Loucy (cell line): ENCODE results near the gene NRG3.

Experiments
- H2AFZ ChIP-seq: fragments of 200-600 bp; sonication (generic); 2 replicates; pipeline ENCODE4 v1.6.0; 2016; ENCODE audit warnings: antibody characterized with exemption, mild to moderate bottlenecking, low read length, moderate library complexity
- H3F3A ChIP-seq: fragments of 200-600 bp; 2 replicates; pipeline ENCODE4 v1.6.0; 2016; ENCODE audit warnings: antibody characterized with exemption, low read depth, mild to moderate bottlenecking
- H3K27me3 ChIP-seq: fragments of 200-600 bp; sonication (generic); 2 replicates; pipeline ENCODE4 v1.6.1; 2014; ENCODE audit warnings: low read length, mild to moderate bottlenecking; ENCODE audit not compliant: insufficient read depth, poor library complexity, severe bottlenecking
- H3K36me3 ChIP-seq: fragments of 200-600 bp; sonication (generic); 2 replicates; pipeline ENCODE4 v1.6.1; 2016; ENCODE audit warnings: low read length; ENCODE audit not compliant: insufficient read depth
- H3K4me1 ChIP-seq: fragments of 200-600 bp; sonication (generic); 2 replicates; pipeline ENCODE4 v1.5.1; 2014; ENCODE audit warnings: low read length, mild to moderate bottlenecking; ENCODE audit not compliant: insufficient read depth, poor library complexity, severe bottlenecking
- H3K4me2 ChIP-seq: fragments of 200-600 bp; sonication (generic); 2 replicates; pipeline ENCODE4 v1.6.0; 2014; ENCODE audit warnings: antibody characterized with exemption, low read length, low read depth, mild to moderate bottlenecking; ENCODE audit not compliant: poor library complexity, severe bottlenecking
- H3K4me3 ChIP-seq: fragments of 200-600 bp; sonication (generic); 2 replicates; pipeline ENCODE4 v1.5.1; 2014; ENCODE audit warnings: low read length, mild to moderate bottlenecking, mixed read lengths; ENCODE audit not compliant: poor library complexity, severe bottlenecking
- H3K79me2 ChIP-seq: fragments of 200-600 bp; sonication (generic); 2 replicates; pipeline ENCODE4 v1.6.1; 2014; ENCODE audit warnings: low read length; ENCODE audit not compliant: insufficient read depth
- H3K9ac ChIP-seq: fragments of 200-600 bp; sonication (generic); 2 replicates; pipeline ENCODE4 v1.6.0; 2014; ENCODE audit warnings: mild to moderate bottlenecking, low read depth, low read length, moderate library complexity; ENCODE audit not compliant: poor library complexity, severe bottlenecking
- H3K9me2 ChIP-seq: fragments of 200-600 bp; sonication (generic); replicated peaks from 2 replicates; pipeline ENCODE4 v1.6.1; 2016; ENCODE audit warnings: low read depth, low read length, mixed read lengths
- H3K9me3 ChIP-seq: fragments of 200-600 bp; sonication (generic); 2 replicates; pipeline ENCODE4 v1.6.1; 2014; ENCODE audit warnings: mild to moderate bottlenecking, antibody characterized with exemption, low read length, low read depth; ENCODE audit not compliant: insufficient read depth
- H4K20me1 ChIP-seq: fragments of 200-600 bp; sonication (generic); 2 replicates; pipeline ENCODE4 v1.6.0; 2014; ENCODE audit warnings: antibody characterized with exemption, low read length, mild to moderate bottlenecking; ENCODE audit not compliant: insufficient read depth, poor library complexity, severe bottlenecking
- CTCF ChIP-seq: fragments of 200-600 bp; sonication (generic); conservative IDR thresholded peaks from 2 replicates; pipeline ENCODE4 v1.5.1; 2014; ENCODE audit warnings: mild to moderate bottlenecking, antibody characterized with exemption, low read length
- EZH2phosphoT487 ChIP-seq: fragments of 200-600 bp; IDR thresholded peaks from 2 replicates; pipeline ENCODE4 v1.6.1; 2018; ENCODE audit warnings: antibody characterized with exemption, mild to moderate bottlenecking, moderate library complexity, borderline replicate concordance

NRG3 gene

GRCh38 chr10:82890573-82890972 is 1015.6 kb downstream of the NRG3 start:
- no peaks in the 10 kb centered on the region for H3K36me3 ChIP-seq
- H3F3A ChIP-seq = no peaks in the 10 kb centered on the region
- H4K20me1 ChIP-seq = no peaks in the 10 kb centered on the region
- H3K9me3 ChIP-seq = no peaks in the 10 kb centered on the region
- H3K4me2 ChIP-seq = no peak overlapping the region
- H3K9me2 ChIP-seq = no peaks in the 10 kb centered on the region
- no peaks in the 10 kb centered on the region for H3K79me2 ChIP-seq
- no peak for TF ChIP-seq EZH2phosphoT487
- H3K4me3 ChIP-seq = no peak overlapping the region
- no peak overlapping the region for H3K9ac ChIP-seq
- no peak overlapping the region for H2AFZ ChIP-seq
- no peaks in the 10 kb centered on the region for H3K4me1 ChIP-seq
- no peaks in the 10 kb centered on the region for H3K27me3 ChIP-seq

- no peaks in the 10 kb centered on the region for H3K4me1 ChIP-seq
- H3K9ac ChIP-seq = no peak overlapping the region
- H3K9me2 ChIP-seq = no peaks in the 10 kb centered on the region
- no peaks in the 10 kb centered on the region for H4K20me1 ChIP-seq
- no peaks in the 10 kb centered on the region for H3K9me3 ChIP-seq
- H3F3A ChIP-seq = no peaks in the 10 kb centered on the region
- H3K4me3 ChIP-seq = no peak overlapping the region
- TF ChIP-seq CTCF (no peak), EZH2phosphoT487 (no peak)
- H3K4me2 ChIP-seq = no peak overlapping the region
- no peaks in the 10 kb centered on the region for H3K27me3 ChIP-seq
- no peaks in the 10 kb centered on the region for H3K79me2 ChIP-seq
- H3K36me3 ChIP-seq = no peaks in the 10 kb centered on the region
- no peak overlapping the region for H2AFZ ChIP-seq
These were observed 1033.1 kb downstream of the NRG3 start for GRCh38 chr10:82908096-82908495.

GRCh38 chr10:82908751-82909150 is 1033.8 kb downstream of the NRG3 start:
- Histone ChIP-seq H3K36me3 (no peaks in the 10 kb centered on the region), H3K9me3 (no peaks in the 10 kb centered on the region), H4K20me1 (no peaks in the 10 kb centered on the region), H3K9me2 (no peaks in the 10 kb centered on the region), H3K4me2 (no peak overlapping the region), H3F3A (no peaks in the 10 kb centered on the region), H2AFZ (no peak overlapping the region), H3K79me2 (no peaks in the 10 kb centered on the region), H3K4me3 (no peak overlapping the region), H3K4me1 (no peaks in the 10 kb centered on the region), H3K9ac (no peak overlapping the region), H3K27me3 (no peaks in the 10 kb centered on the region)
- TF ChIP-seq CTCF (no peak), EZH2phosphoT487 (no peak)

DNA sequence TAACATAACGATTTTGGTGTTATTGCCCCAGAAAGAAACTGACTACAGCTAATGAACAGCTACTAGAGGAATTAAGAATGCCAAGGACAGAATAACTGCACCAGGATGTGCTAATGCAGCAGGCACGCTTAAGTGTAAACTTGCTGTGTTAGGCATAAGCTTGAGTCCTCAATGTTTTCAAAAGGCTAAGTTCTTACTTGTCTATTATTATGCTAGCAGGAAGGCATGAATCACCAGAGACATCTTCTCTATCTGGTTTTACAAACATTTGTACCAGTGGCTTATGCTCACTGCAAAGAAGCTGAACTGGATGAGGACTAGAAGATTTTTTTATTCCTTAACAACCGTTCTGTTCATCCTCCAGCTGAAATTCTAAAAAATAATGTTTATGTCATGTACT is 1035.3 kb downstream of the NRG3 start:
- H3F3A ChIP-seq = no peaks in the 10 kb centered on the region
- H3K9me3 ChIP-seq = no peaks in the 10 kb centered on the region
- H4K20me1 ChIP-seq = no peaks in the 10 kb centered on the region
- H3K9ac ChIP-seq = no peak overlapping the region
- H3K27me3 ChIP-seq = no peaks in the 10 kb centered on the region
- H3K4me2 ChIP-seq = no peak overlapping the region
- no peak overlapping the region for H3K4me3 ChIP-seq
- H3K4me1 ChIP-seq = no peaks in the 10 kb centered on the region
- TF ChIP-seq EZH2phosphoT487 (no peak), CTCF (no peak)
- no peaks in the 10 kb centered on the region for H3K79me2 ChIP-seq
- no peaks in the 10 kb centered on the region for H3K36me3 ChIP-seq
- no peak overlapping the region for H2AFZ ChIP-seq
- no peaks in the 10 kb centered on the region for H3K9me2 ChIP-seq
